Left ventricle myocardium inferior (tissue), 1 donor: ENCODE results near the gene MICAL3. TPM values are rescaled to one million over a fixed set of nuclear protein-coding genes. Genes with fewer than 3 reads are reported as not detected.

Experiments used
- DNase-seq: peaks from one replicate; pipeline ENCODE4 v3.0.0-alpha.2; 2020
- H3K27ac ChIP-seq: fragments of 200-600 bp; replicated peaks from 2 replicates; pipeline ENCODE4 v1.8.0; 2021
- H3K27me3 ChIP-seq: fragments of 200-600 bp; 2 replicates; pipeline ENCODE4 v1.8.0; 2021; ENCODE audit warnings: low read depth
- H3K36me3 ChIP-seq: fragments of 200-600 bp; 2 replicates; pipeline ENCODE4 v1.8.0; 2021
- H3K4me1 ChIP-seq: fragments of 200-600 bp; 2 replicates; pipeline ENCODE4 v1.8.0; 2021
- H3K4me3 ChIP-seq: fragments of 200-600 bp; 2 replicates; pipeline ENCODE4 v1.8.0; 2021; ENCODE audit warnings: mild to moderate bottlenecking, moderate library complexity
- H3K9me3 ChIP-seq: fragments of 200-600 bp; replicated peaks from 2 replicates; pipeline ENCODE4 v1.8.0; 2021
- intact Hi-C: fragments of 100-400 bp; cut with micrococcal nuclease; formaldehyde crosslinking; loops from one replicate; pipeline ENCODE4 v1.11.0; 2022
- total RNA-seq: library from RNA; stranded (reverse); fragmentation: NEBNext Ultra II Directional; extraction: Animal tissue kit (Norgen Biotek cat#: 25700); gene quantifications from one replicate; pipeline ENCODE4 v1.2.1, GENCODE V29; 2021
- TF ChIP-seq, protein P1 (sequence below): fragments of 200-600 bp; IDR thresholded peaks from 2 replicates; pipeline ENCODE4 v1.8.0; 2021; ENCODE audit warnings: antibody characterized with exemption, mild to moderate bottlenecking, borderline replicate concordance
- donor health status: DM: no; HTN: yes; CAD: no; lungs with severe emphysema.

Gene MICAL3
- total RNA-seq, 1 donor from 2014 or later, result 92.5 TPM

DNA sequence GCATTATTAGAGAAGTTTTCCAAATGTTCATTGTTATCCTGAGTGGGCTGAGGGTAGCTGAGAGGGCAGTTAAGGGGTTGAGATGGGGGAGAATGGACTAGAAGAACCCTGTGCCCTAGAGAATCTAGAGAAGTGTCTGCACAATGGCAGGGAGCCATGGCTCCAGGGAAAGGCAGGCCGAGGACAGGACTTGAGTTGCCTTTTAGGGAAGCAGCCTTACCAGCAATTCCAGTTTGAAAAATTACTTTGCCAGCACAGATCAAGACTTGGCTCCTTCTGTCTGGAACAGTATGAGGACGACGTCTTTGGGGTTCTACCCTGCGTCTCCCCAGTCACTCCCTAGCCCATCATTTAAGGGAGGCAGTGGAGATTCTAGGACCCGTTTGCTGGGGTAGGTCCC, 25.7 kb upstream of the MICAL3 start:
- TF ChIP-seq, protein P1, sequence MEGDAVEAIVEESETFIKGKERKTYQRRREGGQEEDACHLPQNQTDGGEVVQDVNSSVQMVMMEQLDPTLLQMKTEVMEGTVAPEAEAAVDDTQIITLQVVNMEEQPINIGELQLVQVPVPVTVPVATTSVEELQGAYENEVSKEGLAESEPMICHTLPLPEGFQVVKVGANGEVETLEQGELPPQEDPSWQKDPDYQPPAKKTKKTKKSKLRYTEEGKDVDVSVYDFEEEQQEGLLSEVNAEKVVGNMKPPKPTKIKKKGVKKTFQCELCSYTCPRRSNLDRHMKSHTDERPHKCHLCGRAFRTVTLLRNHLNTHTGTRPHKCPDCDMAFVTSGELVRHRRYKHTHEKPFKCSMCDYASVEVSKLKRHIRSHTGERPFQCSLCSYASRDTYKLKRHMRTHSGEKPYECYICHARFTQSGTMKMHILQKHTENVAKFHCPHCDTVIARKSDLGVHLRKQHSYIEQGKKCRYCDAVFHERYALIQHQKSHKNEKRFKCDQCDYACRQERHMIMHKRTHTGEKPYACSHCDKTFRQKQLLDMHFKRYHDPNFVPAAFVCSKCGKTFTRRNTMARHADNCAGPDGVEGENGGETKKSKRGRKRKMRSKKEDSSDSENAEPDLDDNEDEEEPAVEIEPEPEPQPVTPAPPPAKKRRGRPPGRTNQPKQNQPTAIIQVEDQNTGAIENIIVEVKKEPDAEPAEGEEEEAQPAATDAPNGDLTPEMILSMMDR, result no peak
- intact Hi-C loops, result no loop called here
- peaks cover 5% of the 10 kb centered on the region for H3K4me1 ChIP-seq
- H3K36me3 ChIP-seq, result no peaks in the 10 kb centered on the region
- H3K9me3 ChIP-seq, result no peaks in the 10 kb centered on the region
- no peak overlapping the region for H3K4me3 ChIP-seq
- no peaks in the 10 kb centered on the region for H3K27me3 ChIP-seq
- H3K27ac ChIP-seq, result no peak overlapping the region
- DNase-seq, result no peak

DNA sequence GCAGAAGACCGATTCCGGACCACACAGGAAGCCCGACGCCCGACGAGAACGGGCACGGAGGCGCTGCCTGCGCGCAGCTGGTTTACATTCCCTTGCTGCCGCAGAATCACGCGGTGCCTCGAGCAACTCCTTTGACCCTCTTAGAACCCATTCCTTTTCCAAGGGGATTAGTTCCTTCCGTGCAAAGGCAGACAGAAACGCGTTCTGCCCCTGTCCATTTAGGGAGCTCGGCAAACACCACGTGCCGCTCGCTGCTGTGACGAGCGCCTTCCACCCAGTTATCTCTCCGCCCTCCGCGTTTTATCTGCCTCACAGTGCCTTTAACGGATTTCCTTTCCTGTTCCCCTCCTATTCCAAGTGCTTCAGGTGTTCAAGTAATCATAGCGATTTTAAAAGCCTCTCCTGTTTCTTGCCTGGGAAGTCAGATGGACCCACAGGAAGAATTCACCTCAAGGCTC, 24.1 kb upstream of the MICAL3 start:
- TF ChIP-seq, protein P1, result no peak
- Histone ChIP-seq H3K27ac (no peak overlapping the region), H3K36me3 (no peaks in the 10 kb centered on the region), H3K4me1 (peaks cover 20% of the 10 kb centered on the region), H3K9me3 (no peaks in the 10 kb centered on the region), H3K27me3 (no peaks in the 10 kb centered on the region), H3K4me3 (peak overlapping the region; percentile 33)
- DNase-seq, result no peak
- intact Hi-C loops, result no loop called here

DNA sequence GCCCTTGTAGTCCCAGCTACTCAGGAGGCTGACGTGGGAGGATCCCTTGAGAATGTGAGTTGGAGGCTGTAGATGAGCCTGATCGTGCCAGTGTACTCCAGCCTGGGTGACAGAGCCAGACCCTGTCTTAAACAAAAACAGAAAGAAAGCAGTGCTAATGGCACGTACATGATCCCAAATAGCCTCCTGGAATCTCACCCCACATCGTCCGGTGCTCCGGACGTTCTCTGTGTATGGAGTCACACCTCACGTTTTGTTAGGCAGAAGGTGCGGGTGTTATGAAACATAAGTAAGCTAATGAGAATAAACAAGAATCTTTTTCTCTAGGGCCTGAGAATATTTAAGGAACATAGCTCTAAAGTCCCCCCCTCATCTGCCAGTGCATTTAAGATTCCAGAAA, 23.7 kb upstream of the MICAL3 start:
- Histone ChIP-seq H3K27me3 (no peaks in the 10 kb centered on the region), H3K27ac (no peak overlapping the region), H3K36me3 (no peaks in the 10 kb centered on the region), H3K9me3 (no peaks in the 10 kb centered on the region), H3K4me1 (peaks cover 24% of the 10 kb centered on the region), H3K4me3 (peak overlapping the region; percentile 33)
- intact Hi-C loops, result no loop called here
- TF ChIP-seq, protein P1, result no peak
- DNase-seq, result no peak

DNA sequence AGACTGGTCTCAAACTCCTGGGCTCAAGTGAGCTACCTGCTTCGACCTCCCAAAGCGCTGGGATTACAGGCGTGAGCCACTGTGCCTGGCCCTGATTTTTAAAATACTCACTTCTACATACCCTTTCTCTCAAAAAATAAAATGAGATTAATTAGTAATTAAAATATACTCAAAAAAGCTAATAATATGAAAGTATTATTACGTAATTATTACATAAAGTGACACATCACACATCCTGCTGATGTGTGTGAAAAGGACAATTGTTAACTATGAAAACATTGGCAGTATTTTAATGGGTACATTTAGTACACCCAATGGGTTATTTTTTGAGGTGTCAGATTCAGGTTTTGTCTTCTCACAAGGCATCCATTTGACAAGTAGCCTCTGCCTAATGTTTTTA, 21.4 kb upstream of the MICAL3 start:
- H3K27me3 ChIP-seq, result no peaks in the 10 kb centered on the region
- H3K4me1 ChIP-seq, result peaks cover 33% of the 10 kb centered on the region
- TF ChIP-seq, protein P1, result no peak
- H3K27ac ChIP-seq, result no peak overlapping the region
- intact Hi-C loops, result no loop called here
- H3K36me3 ChIP-seq, result no peaks in the 10 kb centered on the region
- H3K4me3 ChIP-seq, result no peak overlapping the region
- no peaks in the 10 kb centered on the region for H3K9me3 ChIP-seq
- DNase-seq, result no peak

DNA sequence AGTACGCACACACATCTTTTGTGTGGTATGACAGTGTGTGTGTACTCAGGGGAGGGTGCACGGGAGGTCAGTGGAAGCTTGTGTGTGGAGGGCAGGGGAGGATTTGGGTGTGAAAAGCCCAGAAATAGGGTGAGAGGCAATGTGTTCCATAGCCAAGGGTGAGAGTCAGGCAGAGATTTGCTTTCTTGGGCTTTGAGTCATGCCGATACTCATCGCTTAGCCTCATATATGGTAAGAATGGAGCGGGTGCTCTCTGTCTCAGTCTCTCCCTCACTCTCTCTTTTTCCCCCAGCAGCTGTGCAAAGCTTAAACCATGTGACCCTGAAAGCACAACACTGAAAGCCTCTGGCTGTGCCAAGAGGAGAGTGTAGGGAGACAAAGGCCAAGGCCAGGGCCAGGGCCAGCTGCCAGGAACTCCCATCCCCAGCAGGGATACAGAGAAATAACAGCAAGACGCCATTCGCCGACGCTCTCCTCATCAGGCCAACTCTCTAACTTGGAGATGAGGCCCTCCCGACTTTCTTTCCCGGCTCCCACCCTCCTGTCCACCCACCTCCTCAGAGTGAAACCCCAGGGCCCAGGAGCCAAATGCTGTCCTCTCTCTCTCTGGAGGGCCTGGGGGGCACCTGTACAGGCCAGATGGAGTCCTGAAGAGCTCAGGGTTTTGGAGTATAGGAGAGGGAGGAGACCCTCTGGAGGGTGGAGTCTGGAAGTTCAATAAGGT, 20.3 kb upstream of the MICAL3 start:
- Histone ChIP-seq H3K9me3 (no peaks in the 10 kb centered on the region), H3K27me3 (no peaks in the 10 kb centered on the region), H3K36me3 (no peaks in the 10 kb centered on the region), H3K4me1 (peaks cover 33% of the 10 kb centered on the region), H3K4me3 (no peak overlapping the region), H3K27ac (peak overlapping the region; percentile 75)
- TF ChIP-seq, protein P1, result no peak
- DNase-seq, result peak; percentile 80
- intact Hi-C loops, result no loop called here
